ENCODE results near the gene PLEKHA7. TPM values are rescaled to one million over a fixed set of nuclear protein-coding genes. Genes with fewer than 3 reads are reported as not detected.

Gene PLEKHA7
- total and polyA plus RNA-seq, 2 of the 4 experiments (the other 2 are of a cell fraction) = 0.12 TPM; not detected in 1

- POLR2A ChIA-PET (ENCODE audit: unreplicated experiment) = no interaction called here
These were observed 90.2 kb downstream of the PLEKHA7 start for GRCh38 chr11:16923987-16924386.

More at GRCh38 chr11:16923987-16924386, 90.2 kb downstream of the PLEKHA7 start:
- Histone ChIP-seq H3K79me1 (ENCODE audit: low read depth in 1 of 2, low read length in 2 of 2) (no peaks in the 10 kb centered on the region), H3K4me2 (ENCODE audit: low read depth, low read length) (no peak overlapping the region), H4K20me1 (ENCODE audit: insufficient read depth, low read length) (no peaks in the 10 kb centered on the region; the same call in 1 of the 2 replicates), H4K91ac (ENCODE audit: insufficient read depth, low read depth, low read length) (no peak overlapping the region), H3K27me3 (ENCODE audit: control insufficient read depth, insufficient read depth, low read length) (peaks cover 55% of the 10 kb centered on the region), H3K4ac (ENCODE audit: low read depth, low read length) (no peak overlapping the region), H3K23ac (ENCODE audit: low read depth, low read length) (no peak overlapping the region), H2AK9ac (replicated peaks; ENCODE audit: low read depth, low read length, poor library complexity) (no peak overlapping the region), H3K9me1 (ENCODE audit: insufficient read depth, low read length) (no peaks in the 10 kb centered on the region), H3K9ac (ENCODE audit: low read depth, low read length) (no peak overlapping the region), H4K8ac (ENCODE audit: low read depth in 2 of 2, low read length in 2 of 2) (no peak overlapping the region), H3K14ac (replicated peaks; ENCODE audit: low read depth, low read length) (no peak overlapping the region), H2AFZ (replicated peaks; ENCODE audit: low read length, poor library complexity) (no peak overlapping the region), H2BK5ac (ENCODE audit: low read depth, low read length, poor library complexity, severe bottlenecking) (no peak overlapping the region), H3K9me3 (ENCODE audit: control insufficient read depth, insufficient read depth, low read length) (no peaks in the 10 kb centered on the region), H2BK120ac (ENCODE audit: low read depth, low read length) (no peak overlapping the region), H3K36me3 (ENCODE audit: control insufficient read depth, insufficient read depth, low read length) (no peaks in the 10 kb centered on the region), H3K56ac (ENCODE audit: extremely low read depth, insufficient read depth, low read length) (no peak overlapping the region), H4K5ac (ENCODE audit: low read depth, low read length) (no peak overlapping the region), H2AK5ac (ENCODE audit: low read depth, low read length) (no peak overlapping the region), H3K4me1 (ENCODE audit: control insufficient read depth, insufficient read depth, low read length) (no peaks in the 10 kb centered on the region), H3K27ac (ENCODE audit: insufficient read depth, low read length) (no peak overlapping the region), H3K4me3 (ENCODE audit: insufficient read depth, low read depth, low read length) (no peak overlapping the region), H2BK20ac (ENCODE audit: low read depth, low read length) (no peak overlapping the region), H2BK15ac (ENCODE audit: low read depth, low read length) (no peak overlapping the region), H3K18ac (ENCODE audit: low read depth, low read length) (no peak overlapping the region)
- 20% methylated on average over 1 of the region's 4 CpGs; no CpG with 5 or more reads in 1 of the 2 experiments for WGBS, 2 experiments (ENCODE audit: extremely low coverage in 2 of 2, insufficient read length in 1 of 2)
- TF ChIP-seq CEBPB (IDR thresholded peaks at IDR 0.05; ENCODE audit: low read depth, low read length) (no peak), MAZ (IDR thresholded peaks at IDR 0.05; ENCODE audit: borderline replicate concordance, low read depth, low read length) (no peak), SMC3 (IDR thresholded peaks at IDR 0.05; ENCODE audit: low read depth, low read length) (no peak), RAD21 (IDR thresholded peaks at IDR 0.05; ENCODE audit: low read length) (no peak), RCOR1 (IDR thresholded peaks at IDR 0.05; ENCODE audit: insufficient replicate concordance, low read length) (no peak), RFX5 (IDR thresholded peaks at IDR 0.05; ENCODE audit: low read depth, low read length) (no peak), CHD1 (IDR thresholded peaks at IDR 0.05; ENCODE audit: low read depth, low read length) (no peak), NFE2L2 (IDR thresholded peaks at IDR 0.05; ENCODE audit: low read depth, low read length) (no peak), ELK1 (IDR thresholded peaks at IDR 0.05; ENCODE audit: borderline replicate concordance, low read depth, low read length) (no peak), FOS (IDR thresholded peaks at IDR 0.05; ENCODE audit: low read depth, low read length) (no peak), MXI1 (IDR thresholded peaks at IDR 0.05; ENCODE audit: borderline replicate concordance, low read depth, low read length) (no peak), POLR2A (IDR thresholded peaks at IDR 0.05; ENCODE audit: low read depth, low read length) (no peak), MAFK (IDR thresholded peaks at IDR 0.05; ENCODE audit: low read depth, low read length) (no peak), BHLHE40 (IDR thresholded peaks at IDR 0.05; ENCODE audit: low read depth, low read length) (no peak)
- TF ChIP-seq, protein P1, sequence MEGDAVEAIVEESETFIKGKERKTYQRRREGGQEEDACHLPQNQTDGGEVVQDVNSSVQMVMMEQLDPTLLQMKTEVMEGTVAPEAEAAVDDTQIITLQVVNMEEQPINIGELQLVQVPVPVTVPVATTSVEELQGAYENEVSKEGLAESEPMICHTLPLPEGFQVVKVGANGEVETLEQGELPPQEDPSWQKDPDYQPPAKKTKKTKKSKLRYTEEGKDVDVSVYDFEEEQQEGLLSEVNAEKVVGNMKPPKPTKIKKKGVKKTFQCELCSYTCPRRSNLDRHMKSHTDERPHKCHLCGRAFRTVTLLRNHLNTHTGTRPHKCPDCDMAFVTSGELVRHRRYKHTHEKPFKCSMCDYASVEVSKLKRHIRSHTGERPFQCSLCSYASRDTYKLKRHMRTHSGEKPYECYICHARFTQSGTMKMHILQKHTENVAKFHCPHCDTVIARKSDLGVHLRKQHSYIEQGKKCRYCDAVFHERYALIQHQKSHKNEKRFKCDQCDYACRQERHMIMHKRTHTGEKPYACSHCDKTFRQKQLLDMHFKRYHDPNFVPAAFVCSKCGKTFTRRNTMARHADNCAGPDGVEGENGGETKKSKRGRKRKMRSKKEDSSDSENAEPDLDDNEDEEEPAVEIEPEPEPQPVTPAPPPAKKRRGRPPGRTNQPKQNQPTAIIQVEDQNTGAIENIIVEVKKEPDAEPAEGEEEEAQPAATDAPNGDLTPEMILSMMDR (conservative IDR thresholded peaks at IDR 0.05; ENCODE audit: low read depth, low read length) = no peak
- TF ChIP-seq, protein P2, sequence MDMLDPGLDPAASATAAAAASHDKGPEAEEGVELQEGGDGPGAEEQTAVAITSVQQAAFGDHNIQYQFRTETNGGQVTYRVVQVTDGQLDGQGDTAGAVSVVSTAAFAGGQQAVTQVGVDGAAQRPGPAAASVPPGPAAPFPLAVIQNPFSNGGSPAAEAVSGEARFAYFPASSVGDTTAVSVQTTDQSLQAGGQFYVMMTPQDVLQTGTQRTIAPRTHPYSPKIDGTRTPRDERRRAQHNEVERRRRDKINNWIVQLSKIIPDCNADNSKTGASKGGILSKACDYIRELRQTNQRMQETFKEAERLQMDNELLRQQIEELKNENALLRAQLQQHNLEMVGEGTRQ (IDR thresholded peaks at IDR 0.05; ENCODE audit: low read depth, low read length) = no peak
- no TSS peak for BruUV-seq (replicated peaks)
- intact Hi-C loops (cut with micrococcal nuclease) (no loop called here), in situ Hi-C loops (cut with MboI; ENCODE audit: low sequenced_read_pairs) (no loop called here), dilution Hi-C loops (cut with HindIII; ENCODE audit: low sequenced_read_pairs, unreplicated experiment) (no loop called here)
- CTCF ChIA-PET = no interaction called here
- DNase-seq (no peak), ATAC-seq (ENCODE audit: low read depth) (no peak)
